Measurements from ENCODE around the gene PPP2R3B. TPM values are rescaled to one million over a fixed set of nuclear protein-coding genes. Genes with fewer than 3 reads are reported as not detected.
A peak's percentile ranks its signal among the peaks of the same experiment; 100 is the strongest.

The PPP2R3B gene
- total and polyA plus RNA-seq, 2 of the 13 experiments (the other 11 are each of a cell fraction or from before 2014, with no cell fraction given), result 17.0 to 21.4 TPM

- no peak for TF ChIP-seq DBP (CRISPR knock-in tag; IDR thresholded peaks at IDR 0.05; ENCODE audit: not compliant biosample characterization)
- peak; percentile 63 for TF ChIP-seq ZNF770 (CRISPR knock-in tag; IDR thresholded peaks at IDR 0.05)
- peak; percentile 98 for TF ChIP-seq SAP130 (CRISPR knock-in tag; IDR thresholded peaks at IDR 0.05; ENCODE audit: low read depth)
- TF ChIP-seq HMGXB4 (CRISPR knock-in tag; IDR thresholded peaks at IDR 0.05; ENCODE audit: borderline replicate concordance in 1 of 2, low read depth in 1 of 2), result peak; percentile 82 to 89
- TF ChIP-seq HMGXB3 (CRISPR knock-in tag; IDR thresholded peaks at IDR 0.05; ENCODE audit: borderline replicate concordance), result peak; percentile 33; the same call in 1 of the 2 replicates
- no peak for TF ChIP-seq NR1H2 (CRISPR knock-in tag; IDR thresholded peaks at IDR 0.05; ENCODE audit: borderline replicate concordance, low read depth)
- TF ChIP-seq BCL3 (CRISPR knock-in tag; IDR thresholded peaks at IDR 0.05), result peak; percentile 87; the same call in 1 of the 2 replicates
- TF ChIP-seq ZNF335 (CRISPR knock-in tag; IDR thresholded peaks at IDR 0.05), result peak; percentile 71
- TF ChIP-seq HNF4A (CRISPR knock-in tag; IDR thresholded peaks at IDR 0.05), result peak; percentile 39; the same call in 1 of the 2 replicates
- peak; percentile 37; the same call in 1 of the 2 replicates for TF ChIP-seq ZNF704 (CRISPR knock-in tag; IDR thresholded peaks at IDR 0.05; ENCODE audit: borderline replicate concordance)
- no peak for TF ChIP-seq RARG (CRISPR knock-in tag; IDR thresholded peaks at IDR 0.05; ENCODE audit: low read depth)
- no peak for TF ChIP-seq NFRKB (IDR thresholded peaks at IDR 0.05)
- TF ChIP-seq ZBTB43 (CRISPR knock-in tag; conservative IDR thresholded peaks at IDR 0.05), result no peak; the same call in 1 of the 2 replicates
- TF ChIP-seq GZF1 (CRISPR knock-in tag; IDR thresholded peaks at IDR 0.05), result no peak
Observed at GRCh38 chrX:386768-387575, at the start of gene PPP2R3B (continued).

All from HepG2 (cell line).